ENCODE results near the gene HPCAL1. TPM values are rescaled to one million over a fixed set of nuclear protein-coding genes. Genes with fewer than 3 reads are reported as not detected.

The HPCAL1 gene
- total RNA-seq, 1 donor from 2014 or later = 34.6 TPM

DNA sequence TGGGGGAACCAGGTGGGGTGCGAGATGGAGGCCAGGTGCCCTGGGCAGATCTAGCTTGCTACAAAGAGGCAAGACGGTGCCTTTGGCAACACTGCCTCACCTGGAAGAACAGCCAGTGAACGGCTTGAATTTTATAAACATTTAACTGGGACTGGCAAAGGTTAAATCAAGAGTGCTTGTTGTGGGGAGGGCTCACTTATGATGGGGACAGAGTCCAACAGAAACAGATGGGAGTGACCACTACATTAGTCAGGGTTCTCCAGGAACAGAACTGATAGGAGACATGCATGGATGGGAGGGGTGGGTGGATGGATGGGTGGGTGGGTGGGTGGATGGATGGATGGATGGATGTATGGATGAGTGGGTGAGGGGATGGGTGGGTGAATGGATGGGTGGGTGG is 126.2 kb downstream of the HPCAL1 start:
- H3K27ac Mint-ChIP-seq (ENCODE audit: unreplicated experiment) = no peak overlapping the region
- TF ChIP-seq, protein P1, sequence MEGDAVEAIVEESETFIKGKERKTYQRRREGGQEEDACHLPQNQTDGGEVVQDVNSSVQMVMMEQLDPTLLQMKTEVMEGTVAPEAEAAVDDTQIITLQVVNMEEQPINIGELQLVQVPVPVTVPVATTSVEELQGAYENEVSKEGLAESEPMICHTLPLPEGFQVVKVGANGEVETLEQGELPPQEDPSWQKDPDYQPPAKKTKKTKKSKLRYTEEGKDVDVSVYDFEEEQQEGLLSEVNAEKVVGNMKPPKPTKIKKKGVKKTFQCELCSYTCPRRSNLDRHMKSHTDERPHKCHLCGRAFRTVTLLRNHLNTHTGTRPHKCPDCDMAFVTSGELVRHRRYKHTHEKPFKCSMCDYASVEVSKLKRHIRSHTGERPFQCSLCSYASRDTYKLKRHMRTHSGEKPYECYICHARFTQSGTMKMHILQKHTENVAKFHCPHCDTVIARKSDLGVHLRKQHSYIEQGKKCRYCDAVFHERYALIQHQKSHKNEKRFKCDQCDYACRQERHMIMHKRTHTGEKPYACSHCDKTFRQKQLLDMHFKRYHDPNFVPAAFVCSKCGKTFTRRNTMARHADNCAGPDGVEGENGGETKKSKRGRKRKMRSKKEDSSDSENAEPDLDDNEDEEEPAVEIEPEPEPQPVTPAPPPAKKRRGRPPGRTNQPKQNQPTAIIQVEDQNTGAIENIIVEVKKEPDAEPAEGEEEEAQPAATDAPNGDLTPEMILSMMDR (IDR thresholded peaks at IDR 0.05; ENCODE audit: unreplicated experiment) = no peak
- peaks cover 10% of the 10 kb centered on the region for H3K27me3 Mint-ChIP-seq (ENCODE audit: unreplicated experiment)
- no peak for DNase-seq (ENCODE audit: low spot score)
- H3K4me1 Mint-ChIP-seq (ENCODE audit: unreplicated experiment) = peaks cover 2% of the 10 kb centered on the region
- H3K4me3 Mint-ChIP-seq (ENCODE audit: unreplicated experiment) = no peak overlapping the region
- no peaks in the 10 kb centered on the region for H3K9me3 Mint-ChIP-seq (ENCODE audit: unreplicated experiment)
- H3K36me3 Mint-ChIP-seq (ENCODE audit: low read depth, unreplicated experiment) = peaks cover 5% of the 10 kb centered on the region

DNA sequence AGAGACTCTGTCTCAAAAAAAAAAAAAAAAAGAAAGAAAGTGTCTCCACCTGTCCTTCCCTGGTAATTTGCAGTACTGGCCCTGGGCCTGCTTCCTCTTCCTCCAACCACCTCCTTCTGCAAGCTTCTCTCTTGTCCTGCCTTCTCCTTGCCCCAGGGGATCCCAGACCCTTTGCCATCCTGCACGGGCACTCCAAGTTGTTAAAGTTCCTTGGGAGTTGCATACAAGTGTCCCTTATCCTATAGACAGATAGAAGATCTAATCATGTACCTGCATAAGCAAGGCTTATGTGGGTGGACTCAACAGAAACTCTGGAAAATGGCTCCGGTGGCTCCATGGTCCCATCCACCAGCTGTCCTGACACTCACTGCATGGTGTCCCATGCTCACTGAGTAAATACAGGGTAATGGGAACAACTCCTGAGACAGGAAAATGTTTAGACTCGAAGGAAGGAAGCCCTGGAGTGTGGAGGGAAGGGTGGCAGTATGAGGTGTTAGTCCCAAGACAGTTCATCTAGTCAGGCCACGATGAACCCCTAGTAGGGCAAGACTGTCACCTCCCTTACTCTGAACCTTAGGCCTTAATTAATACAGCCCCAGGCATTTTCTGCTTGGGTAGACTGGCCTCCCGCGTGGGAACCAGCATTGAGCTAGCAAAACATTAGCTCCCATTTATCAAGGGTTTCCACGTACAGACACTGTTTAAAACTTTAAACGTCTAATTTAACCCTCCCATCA is 128.3 kb downstream of the HPCAL1 start:
- TF ChIP-seq, protein P1 (IDR thresholded peaks at IDR 0.05; ENCODE audit: unreplicated experiment) = no peak
- Mint-ChIP-seq H3K9me3 (ENCODE audit: unreplicated experiment) (no peaks in the 10 kb centered on the region), H3K4me1 (ENCODE audit: unreplicated experiment) (peaks cover 2% of the 10 kb centered on the region), H3K27me3 (ENCODE audit: unreplicated experiment) (peaks cover 10% of the 10 kb centered on the region), H3K4me3 (ENCODE audit: unreplicated experiment) (no peak overlapping the region), H3K27ac (ENCODE audit: unreplicated experiment) (no peak overlapping the region), H3K36me3 (ENCODE audit: low read depth, unreplicated experiment) (peaks cover 5% of the 10 kb centered on the region)
- no peak for DNase-seq (ENCODE audit: low spot score)

DNA sequence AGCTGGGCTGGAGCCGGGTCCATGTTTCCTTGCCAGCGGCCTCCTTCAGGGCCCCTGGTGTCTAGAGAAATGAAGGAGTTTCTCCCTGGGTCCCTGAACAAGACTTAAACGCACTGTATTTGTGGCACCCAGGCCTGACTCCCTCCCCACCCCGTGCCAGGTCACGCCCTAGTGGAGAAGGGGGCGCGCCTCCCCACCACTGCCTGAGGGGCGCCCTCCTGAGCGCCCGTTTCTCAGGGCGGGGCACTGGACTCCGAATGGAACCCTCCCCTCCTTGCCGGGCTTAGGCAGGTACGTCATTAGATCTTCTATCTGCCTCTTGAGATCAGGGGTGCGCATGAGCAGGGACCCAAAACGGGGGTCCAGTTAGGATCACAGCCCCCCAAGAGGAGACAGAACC is 129.1 kb downstream of the HPCAL1 start:
- no peak for DNase-seq (ENCODE audit: low spot score)
- H3K4me3 Mint-ChIP-seq (ENCODE audit: unreplicated experiment) = no peak overlapping the region
- H3K27me3 Mint-ChIP-seq (ENCODE audit: unreplicated experiment) = peaks cover 10% of the 10 kb centered on the region
- H3K27ac Mint-ChIP-seq (ENCODE audit: unreplicated experiment) = no peak overlapping the region
- TF ChIP-seq, protein P1 (IDR thresholded peaks at IDR 0.05; ENCODE audit: unreplicated experiment) = no peak
- H3K4me1 Mint-ChIP-seq (ENCODE audit: unreplicated experiment) = peaks cover 2% of the 10 kb centered on the region
- no peaks in the 10 kb centered on the region for H3K9me3 Mint-ChIP-seq (ENCODE audit: unreplicated experiment)
- H3K36me3 Mint-ChIP-seq (ENCODE audit: low read depth, unreplicated experiment) = peaks cover 5% of the 10 kb centered on the region

DNA sequence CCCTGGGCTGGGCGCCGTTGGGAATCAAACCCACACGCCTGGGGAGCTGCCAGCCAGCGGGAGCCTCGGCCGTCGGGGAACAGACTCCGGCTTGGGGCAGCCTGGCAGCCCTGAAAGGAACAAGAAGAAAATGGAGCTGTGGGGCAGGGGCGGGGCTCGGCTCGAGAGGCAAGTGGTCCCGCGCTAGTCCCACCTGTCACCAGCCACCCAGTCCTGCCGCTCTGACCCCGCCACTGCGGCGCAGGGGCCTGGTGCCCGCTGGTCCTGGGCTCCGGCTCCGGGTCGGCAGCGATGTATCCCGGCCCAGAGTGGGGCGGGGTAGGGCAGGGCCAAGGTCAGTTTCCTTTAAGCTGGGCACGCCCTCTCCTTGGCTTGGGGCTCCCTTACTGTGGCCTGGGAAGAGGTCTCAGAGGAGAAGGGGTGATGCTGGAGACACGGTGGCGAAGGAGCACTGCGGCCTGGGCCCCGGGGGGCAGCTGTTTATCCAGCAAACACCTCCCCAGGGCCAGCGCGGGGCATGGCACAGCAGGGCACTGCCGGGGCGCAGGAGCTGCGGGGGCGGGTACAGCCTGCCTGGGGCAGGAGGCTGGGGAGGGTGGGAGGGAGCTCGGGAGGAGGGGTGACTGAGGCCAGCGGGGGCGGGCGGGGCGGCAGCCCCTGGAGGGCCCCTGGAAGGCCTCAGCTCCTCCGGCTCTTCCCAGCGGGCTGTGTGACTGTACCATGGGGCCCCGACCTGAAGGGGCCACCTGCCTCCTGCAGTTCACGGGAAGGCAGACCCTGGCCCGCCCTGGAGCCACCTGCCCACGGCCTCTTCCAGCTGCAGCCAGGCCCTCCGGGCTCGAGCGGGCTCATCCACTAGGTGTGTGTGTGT is 129.8 kb downstream of the HPCAL1 start:
- H3K4me1 Mint-ChIP-seq (ENCODE audit: unreplicated experiment) = peaks cover 2% of the 10 kb centered on the region
- TF ChIP-seq, protein P1 (IDR thresholded peaks at IDR 0.05; ENCODE audit: unreplicated experiment) = no peak
- peaks cover 13% of the 10 kb centered on the region for H3K27me3 Mint-ChIP-seq (ENCODE audit: unreplicated experiment)
- H3K36me3 Mint-ChIP-seq (ENCODE audit: low read depth, unreplicated experiment) = peaks cover 5% of the 10 kb centered on the region
- H3K27ac Mint-ChIP-seq (ENCODE audit: unreplicated experiment) = no peak overlapping the region
- no peaks in the 10 kb centered on the region for H3K9me3 Mint-ChIP-seq (ENCODE audit: unreplicated experiment)
- H3K4me3 Mint-ChIP-seq (ENCODE audit: unreplicated experiment) = no peak overlapping the region
- no peak for DNase-seq (ENCODE audit: low spot score)

All from endothelial cell (in vitro differentiated cells).